Stimulated activated CD8-positive, alpha-beta memory T cell treated with anti-CD3 and anti-CD28 coated beads, Interleukin-4, amount 100 ng/mL, for 24 hours (primary cell): ENCODE results near the gene KAT2A.

Source experiments
- DNase-seq: peaks from one replicate; pipeline ENCODE4 v3.0.0-alpha.2; 2020; ENCODE audit warnings: low read depth

Gene KAT2A

DNA sequence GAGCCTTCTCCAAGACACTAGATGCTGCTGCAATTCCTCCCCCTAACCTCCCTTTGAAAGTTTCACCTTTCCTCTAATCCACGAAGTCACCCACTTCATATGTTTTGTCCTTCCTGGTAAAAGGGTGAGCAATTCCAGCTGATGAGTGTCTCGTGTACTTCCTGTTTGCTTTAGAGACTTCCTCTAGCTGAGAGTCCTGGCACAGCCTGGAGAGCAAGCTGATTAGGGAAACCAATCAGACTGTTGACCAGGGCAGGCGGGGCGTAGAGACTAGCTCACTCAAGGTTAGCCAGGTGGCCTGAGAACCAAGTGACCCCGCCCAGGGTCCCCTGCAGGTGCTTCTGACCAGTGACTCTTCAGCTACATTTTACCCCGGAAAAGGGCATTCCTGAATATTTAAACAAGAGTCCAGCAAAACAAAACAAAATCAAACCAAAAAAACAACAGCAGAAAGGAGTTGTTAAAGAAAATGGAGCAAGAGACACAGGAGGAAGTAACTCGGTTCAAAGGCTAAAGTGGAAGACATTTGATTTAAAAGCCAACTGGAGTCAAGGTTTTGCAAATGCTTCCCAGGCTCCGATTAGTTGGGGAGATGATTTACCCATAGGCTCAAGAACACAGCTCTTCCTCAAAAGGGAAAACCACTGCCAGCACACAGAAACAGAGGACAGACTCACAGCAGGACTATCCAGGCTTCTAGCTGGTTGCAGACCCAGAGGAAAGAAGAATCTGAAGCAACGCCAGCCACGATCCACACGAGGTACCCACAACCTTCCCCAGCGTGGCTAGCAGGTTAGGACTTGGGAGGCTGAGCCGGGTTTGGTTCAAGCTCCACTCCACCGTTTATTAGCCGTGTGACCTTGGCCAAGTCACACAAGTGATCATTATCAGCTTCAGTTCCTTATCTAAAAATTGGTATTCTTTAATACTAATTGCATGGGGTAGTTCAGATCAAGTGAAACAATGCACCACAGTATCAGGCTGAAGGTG, 14.8 kb upstream of the KAT2A start:
- no peak for DNase-seq

DNA sequence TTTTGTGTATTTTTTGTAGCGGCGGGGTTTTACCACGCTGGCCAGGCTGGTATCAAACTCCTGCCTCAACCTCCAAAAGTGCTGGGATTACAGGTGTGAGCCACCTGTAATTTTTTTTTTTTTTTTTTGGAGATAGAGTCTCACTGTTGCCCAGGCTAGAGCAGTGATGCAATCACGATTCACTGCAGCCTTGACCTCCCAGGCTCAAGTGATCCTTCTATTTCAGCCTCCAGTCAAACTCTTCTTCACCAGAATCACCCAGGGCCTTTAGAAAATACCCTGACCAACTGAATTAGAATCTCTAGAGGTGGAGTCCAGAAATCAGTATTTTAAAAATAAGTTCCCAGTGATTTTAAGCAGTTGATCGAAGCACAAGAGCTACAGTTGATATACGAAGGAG, 14.0 kb upstream of the KAT2A start:
- DNase-seq: no peak

DNA sequence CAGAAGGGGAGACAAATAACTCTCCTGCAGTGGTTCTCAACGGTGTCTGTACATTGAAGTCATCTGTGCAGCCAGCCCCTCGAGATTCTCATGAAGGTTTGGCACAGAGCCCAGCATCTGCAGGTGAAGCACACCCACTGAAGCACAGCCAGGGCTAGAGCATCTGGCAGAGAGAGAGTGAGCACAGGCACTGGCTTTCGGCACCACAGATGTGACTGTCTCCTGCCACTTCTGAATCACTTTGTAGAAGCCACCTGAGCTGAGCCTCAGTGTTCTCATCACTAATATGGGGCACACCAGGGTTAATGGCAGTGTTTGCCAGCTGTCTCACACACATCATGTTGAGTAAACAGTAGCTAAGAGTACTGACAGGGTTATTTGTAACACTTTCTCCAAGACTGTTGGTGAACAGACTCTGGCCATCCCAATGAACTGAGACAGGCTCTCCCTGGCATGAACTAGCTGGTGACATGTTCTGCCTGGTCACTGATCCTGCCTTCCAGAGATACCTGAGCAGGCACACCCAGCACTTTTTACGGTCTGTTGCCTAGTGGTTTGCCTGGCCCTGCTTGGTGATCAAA, 12.4 kb upstream of the KAT2A start:
- no peak for DNase-seq

DNA sequence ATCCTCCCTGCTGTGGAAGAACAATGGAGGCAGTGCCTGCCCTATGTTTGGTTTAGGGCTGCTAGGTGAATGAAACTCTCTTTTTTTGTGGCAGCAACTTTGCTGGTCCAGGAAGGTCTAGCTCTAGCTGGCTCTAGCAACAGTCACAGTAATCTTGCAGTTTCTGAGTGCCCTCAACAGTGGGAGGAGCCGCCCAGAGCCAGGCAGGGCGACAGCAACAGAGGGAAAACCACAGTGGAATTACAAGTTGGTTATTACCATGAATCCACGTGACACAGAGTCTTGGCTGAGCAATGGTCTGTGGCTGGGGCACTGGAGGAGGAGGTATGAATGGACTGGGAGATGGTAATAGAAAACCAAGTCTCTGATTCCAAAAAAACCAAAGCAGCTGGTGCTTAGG, 11.8 kb upstream of the KAT2A start:
- no peak for DNase-seq

DNA sequence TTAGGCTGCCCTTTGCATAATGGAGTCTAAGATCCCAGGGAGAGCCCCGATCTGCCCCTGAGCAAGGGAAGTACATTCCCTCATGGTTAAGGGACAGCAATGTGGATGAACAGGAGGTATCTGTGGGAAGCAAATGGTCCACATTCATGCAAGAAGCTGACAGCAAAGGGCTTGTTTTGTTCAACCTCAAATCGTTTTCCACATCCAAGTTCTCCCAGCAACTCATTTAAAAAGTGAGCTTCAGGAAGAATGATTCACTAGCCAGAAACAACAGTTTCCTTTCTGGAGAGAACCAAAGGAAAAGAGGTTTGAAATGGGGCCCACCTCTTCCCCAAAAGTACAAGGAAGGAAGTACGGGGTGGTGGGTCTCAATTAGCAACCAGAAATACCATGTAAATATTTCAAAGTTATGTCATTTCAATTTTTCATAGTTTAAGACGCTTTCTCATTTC, 10.8 kb upstream of the KAT2A start:
- DNase-seq: no peak

DNA sequence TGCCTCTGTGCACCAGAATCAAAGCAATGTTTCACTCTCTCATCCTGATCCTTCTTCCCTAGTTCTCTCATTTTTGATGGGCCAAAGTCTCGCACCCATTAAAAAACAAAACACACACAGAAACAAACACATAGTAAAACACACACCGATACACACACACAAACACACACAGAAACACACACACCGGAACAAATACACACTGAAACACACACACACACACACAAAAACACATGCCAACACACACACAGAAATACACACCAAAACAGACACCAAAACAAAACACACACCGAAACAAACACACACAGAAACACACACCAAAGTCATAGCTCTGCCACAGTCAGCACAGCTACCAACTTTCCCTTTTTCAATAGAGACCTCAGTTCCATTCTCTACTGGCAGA, 10.1 kb upstream of the KAT2A start:
- no peak for DNase-seq

DNA sequence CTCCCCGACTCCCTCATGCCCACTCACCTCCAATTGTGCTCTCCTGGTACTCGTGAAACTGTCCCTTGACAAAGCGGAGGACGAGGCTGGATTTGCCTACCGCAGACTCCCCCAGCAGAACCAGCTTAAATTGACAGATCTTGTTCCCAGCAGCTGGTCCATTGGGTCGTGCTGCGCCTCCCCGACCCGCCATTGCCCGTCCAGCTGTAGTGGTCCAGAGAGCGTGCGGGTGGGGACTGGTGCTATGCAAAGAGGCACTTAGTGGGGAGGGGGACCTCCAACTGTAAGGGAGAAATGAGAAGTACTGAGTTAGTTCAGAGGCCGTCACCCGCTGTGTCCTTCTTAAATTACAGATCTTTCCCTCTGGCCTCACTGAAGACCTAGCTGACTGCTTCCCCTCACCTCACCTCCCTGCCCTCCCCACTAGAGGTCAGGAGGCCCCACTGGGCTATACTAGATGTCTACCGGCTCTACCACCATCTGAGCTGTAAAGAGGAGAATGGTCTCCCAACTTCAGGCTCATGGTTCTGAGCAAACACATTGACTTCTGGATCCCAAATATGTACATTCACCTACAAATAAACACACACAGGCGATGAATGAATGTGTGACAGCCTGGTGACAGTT, 9.3 kb upstream of the KAT2A start:
- no peak for DNase-seq

DNA sequence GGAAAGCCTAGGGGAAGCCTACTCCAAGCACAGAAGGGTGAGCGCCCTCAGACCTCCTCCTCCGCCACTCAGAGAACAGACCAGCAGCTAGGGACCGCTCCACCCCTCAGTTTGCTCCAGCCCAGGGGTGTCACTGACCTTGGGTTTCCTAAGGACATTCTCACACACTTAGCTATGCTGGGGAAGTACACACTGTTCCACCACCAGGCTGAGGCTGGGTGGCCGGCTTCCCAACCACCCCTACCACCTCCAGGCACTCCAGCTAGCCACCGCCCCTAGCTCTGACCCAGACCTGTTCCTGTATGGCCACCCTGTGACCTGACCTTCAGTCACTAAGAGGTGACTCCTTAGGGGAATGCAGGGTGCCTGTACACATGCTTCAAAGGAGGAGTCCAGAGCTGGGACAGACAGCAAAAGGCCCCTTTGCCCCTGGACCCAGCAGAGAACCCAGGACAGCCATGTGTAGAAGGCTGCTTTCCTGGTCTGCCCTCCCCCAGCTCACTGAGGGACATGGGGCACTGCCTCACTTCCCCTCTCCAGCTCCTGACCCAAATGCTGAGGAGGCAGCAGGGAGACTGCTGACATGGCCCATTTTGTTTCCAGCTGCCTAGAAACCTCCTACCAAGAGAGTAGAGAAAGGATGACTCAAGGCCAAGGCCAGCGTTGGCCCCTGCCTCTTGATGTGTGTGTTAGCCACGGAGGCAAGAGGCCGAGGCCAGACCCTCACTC, 8.1 kb upstream of the KAT2A start:
- no peak for DNase-seq

DNA sequence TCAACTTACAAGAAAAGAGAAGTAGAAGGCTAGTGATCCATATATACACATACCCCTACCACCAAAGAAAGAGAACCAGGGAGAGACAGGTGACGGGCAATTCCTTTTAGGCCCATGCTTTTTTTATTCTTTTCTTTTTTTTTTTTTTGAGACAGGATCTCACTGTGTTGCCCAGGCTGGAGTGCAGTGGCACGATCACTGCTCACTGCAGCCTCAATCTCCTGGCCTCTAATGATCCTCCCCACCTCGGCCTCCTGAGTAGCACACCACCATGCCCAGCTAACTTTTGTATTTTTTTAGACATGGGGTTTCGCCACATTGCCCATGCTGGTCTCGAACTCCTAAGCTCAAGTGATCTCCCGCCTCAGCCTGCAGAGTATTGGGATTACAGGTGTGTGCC, 6.2 kb upstream of the KAT2A start:
- DNase-seq: no peak

DNA sequence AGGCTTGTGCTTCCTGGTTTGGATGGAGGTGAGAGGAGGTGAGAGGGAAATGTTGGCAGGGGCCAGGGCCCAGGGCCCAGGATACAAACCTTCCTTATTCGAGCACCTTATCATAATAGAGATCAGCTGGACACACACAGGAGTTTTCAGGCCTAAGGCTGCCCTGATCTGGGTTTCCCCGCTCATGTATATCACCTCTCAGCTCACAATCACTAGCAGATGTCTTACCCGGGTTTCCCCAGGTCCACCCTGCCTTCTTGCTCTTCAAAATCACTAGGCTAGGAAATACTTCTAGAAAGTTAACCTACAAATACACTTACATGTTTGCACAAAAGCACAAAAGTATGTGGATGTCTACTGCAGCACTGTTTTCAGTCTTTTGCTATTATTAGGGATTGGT, 5.7 kb upstream of the KAT2A start:
- DNase-seq: no peak

DNA sequence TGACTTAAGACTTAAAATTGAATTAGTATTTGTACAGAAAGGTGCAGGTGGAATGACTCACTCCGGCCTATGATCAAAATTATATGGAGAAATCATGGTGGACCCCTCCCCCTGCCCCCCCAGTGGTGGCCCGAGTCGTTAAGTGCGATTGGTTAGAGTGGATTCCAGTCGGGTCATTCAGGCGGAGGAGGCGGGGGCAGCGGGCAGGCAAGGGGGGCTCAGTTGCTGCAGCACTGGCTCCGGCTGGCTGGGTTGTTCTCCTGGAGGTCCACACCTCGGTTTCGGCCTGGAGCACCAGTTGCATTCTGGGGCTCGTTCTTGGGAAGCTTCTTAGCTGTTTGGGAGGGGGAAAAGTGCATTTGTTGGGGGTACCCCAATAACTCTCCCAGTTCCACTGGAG, 4.4 kb upstream of the KAT2A start:
- DNase-seq: no peak

DNA sequence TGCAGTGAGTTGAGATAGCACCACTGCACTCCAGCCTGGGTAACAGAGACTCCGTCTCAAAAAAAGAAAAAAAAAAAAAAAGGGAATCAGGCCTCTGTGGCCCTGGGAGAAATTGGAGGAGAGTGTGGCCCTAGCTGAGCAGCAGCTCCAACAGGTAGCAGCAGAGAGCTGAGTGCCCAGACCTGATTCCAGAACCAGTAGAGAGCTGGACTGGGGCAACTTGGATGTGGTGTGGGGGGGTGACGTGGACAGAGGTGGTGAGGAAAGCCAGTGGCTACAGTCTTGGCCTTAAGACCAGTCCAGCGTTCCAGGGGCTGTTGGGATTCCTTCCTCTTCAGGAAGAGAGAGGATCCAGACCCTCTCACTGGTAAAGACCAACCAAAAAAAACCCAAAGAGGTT, 3.1 kb upstream of the KAT2A start:
- no peak for DNase-seq

DNA sequence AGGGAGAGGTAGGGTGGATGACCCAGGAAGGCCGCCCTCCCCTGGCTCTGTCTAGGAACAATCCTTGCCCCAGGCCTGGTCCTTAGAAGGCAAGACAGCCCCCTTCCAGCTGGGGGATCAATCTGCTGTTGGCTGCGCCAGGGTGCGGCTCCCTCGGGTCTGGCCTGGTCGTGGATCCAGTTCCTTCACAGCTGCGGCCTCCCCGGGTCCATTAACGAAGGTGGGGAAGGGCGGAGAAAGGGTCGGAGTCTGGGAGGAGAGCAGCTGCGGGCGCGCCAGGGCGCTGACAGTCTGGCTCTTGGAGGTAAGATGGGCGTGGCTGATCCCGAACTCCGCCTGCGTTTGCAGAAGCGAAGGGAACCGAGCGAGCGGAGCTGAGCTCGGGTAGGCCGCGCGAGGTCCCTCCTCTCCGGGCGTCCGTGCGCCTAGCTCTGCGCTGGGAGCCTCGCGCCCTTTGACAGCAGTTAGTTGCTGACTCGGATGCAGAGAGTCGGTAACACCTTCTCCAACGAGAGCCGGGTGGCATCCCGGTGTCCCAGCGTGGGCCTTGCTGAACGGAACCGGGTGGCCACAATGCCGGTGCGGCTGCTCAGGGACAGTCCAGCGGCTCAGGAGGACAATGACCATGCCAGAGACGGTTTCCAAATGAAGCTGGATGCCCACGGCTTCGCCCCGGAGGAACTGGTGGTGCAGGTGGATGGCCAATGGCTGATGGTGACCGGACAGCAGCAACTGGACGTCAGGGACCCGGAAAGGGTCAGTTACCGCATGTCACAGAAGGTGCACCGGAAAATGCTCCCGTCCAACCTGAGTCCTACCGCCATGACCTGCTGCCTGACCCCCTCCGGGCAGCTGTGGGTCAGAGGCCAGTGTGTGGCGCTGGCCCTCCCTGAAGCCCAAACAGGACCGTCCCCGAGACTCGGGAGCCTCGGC, 1.5 kb upstream of the KAT2A start, which contains the start of gene HSPB9:
Gene HSPB9, plus strand, starts transcription at position 434 of the 933 bp plus-strand sequence. Its CDS starts 47 bp downstream, at position 481.
- no peak for DNase-seq

DNA sequence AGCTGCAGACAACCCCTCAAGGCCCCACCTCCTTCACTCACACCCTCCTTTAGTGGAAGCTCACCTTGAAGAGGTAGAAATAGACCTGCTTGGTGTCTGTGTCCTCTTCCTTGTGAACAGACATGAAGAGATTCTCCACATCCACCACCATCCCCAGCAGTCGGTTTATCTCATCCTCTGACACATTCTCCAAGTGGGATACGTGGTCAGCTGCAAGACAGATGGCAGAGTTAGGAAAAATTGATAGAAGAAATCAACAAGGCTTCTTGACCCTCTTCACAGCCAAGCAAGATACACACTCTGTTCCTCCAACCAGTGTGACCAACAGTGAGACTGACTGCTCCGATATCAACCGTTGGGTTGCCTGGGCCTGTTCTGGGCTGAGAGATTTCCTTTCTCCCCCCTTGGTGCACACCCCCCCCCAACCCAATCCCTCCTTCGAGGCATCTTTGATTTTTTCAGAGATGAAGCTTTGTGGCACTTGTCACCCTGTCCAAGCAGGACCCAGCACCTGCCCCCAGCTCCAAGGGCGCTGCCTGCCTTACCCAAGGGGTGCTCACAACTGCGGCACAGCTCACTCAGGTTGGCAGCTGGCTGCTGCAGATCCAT, 902 bp downstream of the KAT2A start:
- no peak for DNase-seq

DNA sequence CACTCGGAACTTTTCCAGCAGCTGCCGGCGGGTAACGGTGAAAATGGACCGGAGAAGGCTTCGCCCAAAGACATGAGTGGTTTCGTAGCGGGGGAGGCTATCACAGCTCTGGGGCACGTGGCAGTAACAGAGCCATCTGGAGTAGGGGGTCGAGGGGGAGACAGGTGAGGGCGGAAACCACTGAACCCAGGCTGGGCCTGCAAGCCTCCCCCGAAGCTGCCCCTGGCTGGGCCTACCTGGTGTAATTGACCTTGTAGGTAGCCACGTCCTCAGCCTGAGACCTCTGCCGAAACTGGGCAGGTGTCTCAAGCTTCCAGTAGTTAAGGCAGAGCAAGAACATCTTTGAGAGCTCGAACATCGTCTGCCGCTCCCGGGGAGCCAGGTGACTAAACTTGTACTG, 1.9 kb downstream of the KAT2A start:
- no peak for DNase-seq

DNA sequence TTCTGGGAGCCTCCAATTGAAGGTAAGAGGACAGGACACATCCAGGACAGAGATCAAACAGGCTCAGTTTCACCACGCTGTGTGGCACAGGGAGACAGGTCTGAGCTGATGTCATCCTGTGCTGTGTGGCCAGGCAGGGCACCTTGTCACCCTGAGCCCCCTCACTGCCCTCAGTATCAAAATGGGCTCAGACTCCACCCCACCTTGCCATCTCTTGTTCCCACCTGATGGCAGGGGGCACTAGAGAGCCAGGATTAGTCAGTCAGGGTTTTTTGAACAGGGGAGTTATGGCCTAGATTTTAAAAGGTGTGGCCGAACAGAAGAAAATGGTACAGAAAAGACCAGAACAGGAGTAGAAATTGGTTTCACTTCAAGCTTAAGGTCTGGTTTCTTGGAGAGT, 2.6 kb downstream of the KAT2A start:
- no peak for DNase-seq

DNA sequence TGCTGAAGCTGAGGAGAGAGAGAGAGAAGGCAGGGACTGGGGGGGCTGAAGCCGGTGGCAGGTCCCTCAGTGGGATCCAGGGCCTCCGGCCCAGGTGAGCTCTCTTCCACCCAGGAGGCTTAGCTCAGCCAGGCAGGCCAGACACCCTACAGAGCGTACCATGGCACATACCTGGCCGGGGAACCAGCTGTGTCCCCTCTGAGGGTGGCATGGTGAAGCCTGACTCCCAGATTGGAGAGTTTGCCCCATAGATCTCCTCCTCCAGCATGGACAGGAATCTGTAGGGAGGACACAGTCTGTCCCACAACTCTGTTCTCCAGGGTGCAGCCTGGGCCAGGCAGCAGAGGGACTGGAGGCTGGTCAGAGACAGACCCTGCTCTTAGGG, 3.0 kb downstream of the KAT2A start:
- DNase-seq: no peak

DNA sequence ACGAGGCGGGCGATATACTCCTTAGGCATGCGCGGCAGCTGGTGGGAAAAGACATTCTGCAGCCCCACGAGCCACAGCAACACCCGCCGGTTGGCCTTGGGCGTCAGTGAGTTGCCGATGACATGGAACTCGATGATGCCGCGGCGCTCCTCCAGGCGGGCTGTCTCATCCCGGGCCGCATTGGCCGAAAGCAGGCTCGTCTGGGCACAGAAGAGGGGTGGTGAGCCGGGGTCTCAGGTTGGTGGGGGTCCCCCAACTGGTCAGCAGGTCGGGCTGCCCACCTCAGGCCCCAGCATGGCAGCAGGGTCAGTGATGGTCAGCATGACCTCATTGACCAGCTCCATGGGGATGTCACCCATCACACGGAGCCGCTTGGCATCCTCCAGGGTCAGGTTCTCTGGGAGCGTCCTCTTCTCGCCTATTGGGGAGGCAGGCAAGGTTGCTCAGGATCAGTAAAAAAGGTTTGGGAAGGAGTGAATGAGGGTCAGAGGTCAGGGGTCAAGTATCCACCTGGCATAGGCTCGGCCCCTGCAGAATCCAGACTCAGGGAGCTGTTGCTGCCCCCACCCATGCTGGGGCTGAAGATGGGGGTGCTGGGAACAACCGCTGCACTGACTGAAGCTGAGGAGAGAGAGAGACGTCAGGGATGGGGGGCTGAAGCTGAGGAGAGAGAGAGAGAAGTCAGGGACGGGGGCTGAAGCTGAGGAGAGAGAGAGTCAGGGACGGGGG, 3.6 kb downstream of the KAT2A start:
- DNase-seq: no peak

DNA sequence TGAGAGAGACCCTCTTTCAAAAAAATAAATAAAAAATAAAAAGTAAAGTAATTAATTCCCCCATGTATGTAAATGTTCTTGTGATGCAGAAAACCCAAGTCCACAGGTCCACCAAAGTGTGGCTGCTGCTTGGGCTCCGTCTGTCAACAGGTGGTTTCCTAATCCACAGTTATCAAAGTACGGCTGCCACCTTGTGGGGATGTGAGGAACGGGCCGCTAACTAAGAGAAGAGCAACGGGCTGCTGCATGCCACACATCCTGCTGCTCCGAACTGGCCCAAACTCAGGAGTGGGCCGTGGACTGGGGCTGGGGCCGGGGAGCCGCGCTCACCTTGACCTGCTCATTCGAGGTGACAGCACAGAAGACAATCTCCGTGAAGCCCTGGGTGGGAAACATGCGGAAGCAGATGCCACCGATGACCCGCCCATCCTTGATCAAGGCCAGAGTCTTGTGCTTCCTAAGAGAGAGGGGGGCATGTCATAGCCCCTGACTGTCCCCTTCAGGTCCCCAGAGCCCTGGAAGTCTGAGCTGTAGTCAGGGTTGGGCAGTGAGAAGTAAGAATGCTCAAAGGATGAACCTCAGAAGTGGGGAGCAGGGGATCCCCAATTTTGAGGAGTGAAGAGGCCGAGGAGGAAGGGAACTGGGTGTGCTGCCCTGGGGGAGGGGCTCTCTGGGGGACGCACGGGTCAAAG, 4.3 kb downstream of the KAT2A start:
- DNase-seq: peak; percentile 71
